K562 (cell line): ENCODE results near the gene RALGPS1.

ENCODE experiments used
- BCLAF1 ChIP-seq, 2 experiments: fragments of 450-650 bp in 1 of 2; IDR thresholded peaks; 2 replicates each; pipeline ENCODE4 v1.6.1; 2011 to 2017; ENCODE audit warnings: low read depth in 2 of 2, antibody characterized with exemption in 1 of 2, borderline replicate concordance in 1 of 2, low read length in 1 of 2, mild to moderate bottlenecking in 1 of 2, mixed read lengths in 1 of 2; ENCODE audit not compliant: control insufficient read depth in 1 of 2
- CTCF ChIP-seq, 3 experiments: IDR thresholded peaks in 2 of 3; conservative IDR thresholded peaks in 1 of 3; 2 replicates each; pipeline ENCODE4 v1.5.1; 2011 to 2012; ENCODE audit warnings: low read length in 3 of 3, mild to moderate bottlenecking in 3 of 3, control low read depth in 2 of 3, improper control_type of control experiment in 1 of 3, inconsistent platforms in 1 of 3, low read depth in 1 of 3, mixed read lengths in 1 of 3, moderate library complexity in 1 of 3; ENCODE audit not compliant: insufficient read depth in 2 of 3
- ETV6 ChIP-seq, 3 experiments: fragments of 150-350 bp in 1 of 3; sonication (generic) in 1 of 3; formaldehyde crosslinking in 1 of 3; IDR thresholded peaks; 2 replicates each; pipeline versions ENCODE4 v1.6.1 to v1.8.0; 2014 to 2022; ENCODE audit warnings: borderline replicate concordance in 2 of 3, low read depth in 2 of 3, antibody characterized with exemption in 1 of 3, low read length in 1 of 3, mild to moderate bottlenecking in 1 of 3, missing genetic modification reagents in 1 of 3
- NR2C2 ChIP-seq, 2 experiments: fragments of 200-800 bp in 1 of 2; sonication (Bioruptor generic) in 1 of 2; sonication (generic) in 1 of 2; formaldehyde crosslinking in 1 of 2; IDR thresholded peaks; 2 replicates each; pipeline versions ENCODE4 v1.6.1 to v1.8.0; 2016 to 2022; ENCODE audit warnings: mild to moderate bottlenecking in 1 of 2, missing compliant biosample characterization in 1 of 2, missing genetic modification characterization in 1 of 2, missing genetic modification reagents in 1 of 2
- POLR2A ChIP-seq: fragments of 450-650 bp; conservative IDR thresholded peaks from 2 replicates; pipeline ENCODE4 v1.6.1; 2016
- POLR2AphosphoS5 ChIP-seq: IDR thresholded peaks from 2 replicates; pipeline ENCODE4 v1.6.1; 2011; ENCODE audit warnings: mild to moderate bottlenecking, low read depth, low read length, moderate library complexity; ENCODE audit not compliant: control insufficient read depth, insufficient read depth
- POLR3A ChIP-seq: IDR thresholded peaks from 2 replicates; pipeline ENCODE4 v1.6.1; 2011; ENCODE audit warnings: borderline replicate concordance, mild to moderate bottlenecking, moderate library complexity; ENCODE audit not compliant: insufficient read length, insufficient read depth; ENCODE audit errors: extremely low read depth
- ZBTB49 ChIP-seq: sonication (generic); formaldehyde crosslinking; IDR thresholded peaks from 2 replicates; pipeline ENCODE4 v1.8.0; 2022; ENCODE audit warnings: missing genetic modification reagents, mild to moderate bottlenecking, borderline replicate concordance

DNA sequence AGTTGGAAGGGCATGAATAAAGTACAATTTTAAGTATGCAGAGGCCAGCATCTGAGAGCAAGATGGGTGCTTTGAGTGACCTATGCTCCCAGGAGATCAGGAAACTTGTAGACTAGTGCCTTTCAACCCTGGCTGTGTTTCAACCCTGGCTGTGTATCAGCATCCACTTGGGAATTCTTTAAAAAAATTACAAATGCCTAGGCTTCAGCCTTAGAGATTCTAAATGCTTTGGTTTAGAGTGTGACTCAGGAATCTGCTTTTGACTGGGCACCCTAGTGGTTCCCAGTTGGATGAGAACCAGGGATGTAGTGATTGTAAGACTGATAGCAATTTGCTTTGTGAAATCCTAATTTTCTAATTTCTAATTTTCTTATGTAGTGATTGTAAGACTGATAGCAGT lies 65.6 kb downstream of the RALGPS1 start:
- no peak for TF ChIP-seq POLR3A
- TF ChIP-seq BCLAF1 (IDR thresholded peaks at IDR 0.05; ENCODE audit: borderline replicate concordance in 1 of 2, control insufficient read depth in 1 of 2, low read depth in 2 of 2, low read length in 1 of 2) = no peak
- TF ChIP-seq CTCF (IDR thresholded peaks at IDR 0.05 in 2 of 3, conservative IDR thresholded peaks at IDR 0.05 in 1 of 3; ENCODE audit: insufficient read depth in 2 of 3, low read depth in 1 of 3, low read length in 3 of 3) = no peak
- no peak for TF ChIP-seq POLR2A
- no peak for TF ChIP-seq POLR2AphosphoS5
- TF ChIP-seq ZBTB49 (CRISPR knock-in tag) = no peak
- no peak for TF ChIP-seq ETV6 (IDR thresholded peaks at IDR 0.05; ENCODE audit: borderline replicate concordance in 1 of 2, low read depth in 2 of 2, low read length in 1 of 2)
- no peak for TF ChIP-seq ETV6 (CRISPR knock-in tag; IDR thresholded peaks at IDR 0.05; ENCODE audit: borderline replicate concordance)
- TF ChIP-seq NR2C2 (CRISPR knock-in tag; IDR thresholded peaks at IDR 0.05) = no peak
- no peak for TF ChIP-seq NR2C2 (tag; IDR thresholded peaks at IDR 0.05)
